GM18870 (cell line): ENCODE measurements around the gene ETDC.

Source experiments
- ATAC-seq: cut with Tn5 transposase; IDR thresholded peaks from one replicate; pipeline ENCODE4 v1.9.1; 2021; ENCODE audit warnings: moderate library complexity; ENCODE audit not compliant: unreplicated experiment

ETDC gene

GRCh38 chrX:135345107-135345589 is 35.9 kb downstream of the ETDC start:
- ATAC-seq = no peak

- no peak for ATAC-seq
Observed at GRCh38 chrX:135346975-135347374, 37.7 kb downstream of the ETDC start.

- ATAC-seq = no peak
Observed at GRCh38 chrX:135347381-135348016, 38.2 kb downstream of the ETDC start.

GRCh38 chrX:135354288-135354687 is 45.0 kb downstream of the ETDC start:
- no peak for ATAC-seq
